Peyer's patch (tissue), 4 donors: ENCODE measurements around the gene RAD51B.

Source experiments
- POLR2A ChIP-seq, 2 donors: fragments of 450-650 bp; IDR thresholded peaks; one replicate each; pipeline ENCODE4 v1.5.1; 2017; ENCODE audit warnings: antibody characterized with exemption in 2 of 2, mild to moderate bottlenecking in 2 of 2, moderate library complexity in 2 of 2
- TF ChIP-seq, protein P1 (sequence below), 6 experiments: fragments of 450-650 bp in 4 of 6; fragments of 200-600 bp in 2 of 6; sonication (generic) in 1 of 6; IDR thresholded peaks; one replicate each; pipeline ENCODE4 v1.5.1; 2017 to 2019; ENCODE audit warnings: antibody characterized with exemption in 6 of 6, mild to moderate bottlenecking in 3 of 6, moderate library complexity in 1 of 6

DNA sequence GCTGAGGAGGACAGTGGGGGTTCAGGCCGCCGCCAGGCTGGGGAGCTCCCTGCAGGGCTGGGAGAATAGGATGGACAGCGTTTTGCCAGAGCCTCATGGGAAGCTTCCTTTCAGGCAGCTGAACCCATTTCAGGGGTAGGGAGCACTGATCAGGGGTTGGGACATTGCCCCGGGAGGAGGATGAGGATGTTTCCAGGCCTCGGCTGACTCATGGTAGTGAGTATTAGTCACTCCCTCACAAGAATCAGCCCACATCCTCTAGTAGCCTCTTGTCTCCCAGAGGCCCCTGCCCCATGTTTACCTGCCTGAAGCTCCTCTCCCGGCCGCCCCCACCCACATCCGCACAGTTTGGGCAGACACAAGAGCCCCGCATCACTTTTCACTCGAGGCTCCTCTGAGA, 883.5 kb downstream of the RAD51B start:
- TF ChIP-seq, protein P1, sequence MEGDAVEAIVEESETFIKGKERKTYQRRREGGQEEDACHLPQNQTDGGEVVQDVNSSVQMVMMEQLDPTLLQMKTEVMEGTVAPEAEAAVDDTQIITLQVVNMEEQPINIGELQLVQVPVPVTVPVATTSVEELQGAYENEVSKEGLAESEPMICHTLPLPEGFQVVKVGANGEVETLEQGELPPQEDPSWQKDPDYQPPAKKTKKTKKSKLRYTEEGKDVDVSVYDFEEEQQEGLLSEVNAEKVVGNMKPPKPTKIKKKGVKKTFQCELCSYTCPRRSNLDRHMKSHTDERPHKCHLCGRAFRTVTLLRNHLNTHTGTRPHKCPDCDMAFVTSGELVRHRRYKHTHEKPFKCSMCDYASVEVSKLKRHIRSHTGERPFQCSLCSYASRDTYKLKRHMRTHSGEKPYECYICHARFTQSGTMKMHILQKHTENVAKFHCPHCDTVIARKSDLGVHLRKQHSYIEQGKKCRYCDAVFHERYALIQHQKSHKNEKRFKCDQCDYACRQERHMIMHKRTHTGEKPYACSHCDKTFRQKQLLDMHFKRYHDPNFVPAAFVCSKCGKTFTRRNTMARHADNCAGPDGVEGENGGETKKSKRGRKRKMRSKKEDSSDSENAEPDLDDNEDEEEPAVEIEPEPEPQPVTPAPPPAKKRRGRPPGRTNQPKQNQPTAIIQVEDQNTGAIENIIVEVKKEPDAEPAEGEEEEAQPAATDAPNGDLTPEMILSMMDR (IDR thresholded peaks at IDR 0.05), result no peak
- no peak for TF ChIP-seq POLR2A (IDR thresholded peaks at IDR 0.05)
